HepG2 (cell line): ENCODE results near the gene CNNM3.

Experiments used
- ATF7 ChIP-seq, 2 experiments: fragments of 450-650 bp in 1 of 2; sonication (generic) in 1 of 2; formaldehyde crosslinking in 1 of 2; IDR thresholded peaks; 2 replicates each; pipeline versions ENCODE4 v1.4.0 to v1.6.1; 2016 to 2020; ENCODE audit warnings: antibody characterized with exemption in 1 of 2, mild to moderate bottlenecking in 1 of 2, missing genetic modification reagents in 1 of 2
- EP300 ChIP-seq, 3 experiments: sonication (generic) in 1 of 3; formaldehyde crosslinking in 1 of 3; IDR thresholded peaks; 2 replicates each; pipeline versions ENCODE4 v1.5.1 to v1.6.1; 2011 to 2020; ENCODE audit warnings: low read depth in 2 of 3, low read length in 2 of 3, borderline replicate concordance in 1 of 3, improper control_type of control experiment in 1 of 3, mild to moderate bottlenecking in 1 of 3, missing genetic modification reagents in 1 of 3, moderate library complexity in 1 of 3
- FOXP1 ChIP-seq, 2 experiments: fragments of 450-650 bp in 1 of 2; IDR thresholded peaks; 2 replicates each; pipeline ENCODE4 v1.6.1; 2017 to 2018; ENCODE audit warnings: antibody characterized with exemption in 1 of 2
- JUND ChIP-seq: sonication (generic); formaldehyde crosslinking; IDR thresholded peaks from 2 replicates; pipeline ENCODE4 v1.8.0; 2022; ENCODE audit warnings: mild to moderate bottlenecking, missing genetic modification reagents
- MXI1 ChIP-seq: IDR thresholded peaks from 3 replicates; pipeline ENCODE4 v1.6.1; 2012; ENCODE audit warnings: low read depth, low read length, inconsistent platforms, borderline replicate concordance
- MYNN ChIP-seq: sonication (generic); formaldehyde crosslinking; IDR thresholded peaks from 2 replicates; pipeline ENCODE4 v1.4.0; 2020; ENCODE audit warnings: mild to moderate bottlenecking, low read depth, missing genetic modification reagents
- NFE2L1 ChIP-seq: sonication (generic); formaldehyde crosslinking; IDR thresholded peaks from 2 replicates; pipeline ENCODE4 v1.4.0; 2020; ENCODE audit warnings: missing genetic modification reagents, mild to moderate bottlenecking, borderline replicate concordance
- POLR2A ChIP-seq, 2 experiments: IDR thresholded peaks; 2 replicates each; pipeline ENCODE4 v1.6.1; 2011; ENCODE audit warnings: low read depth in 2 of 2, low read length in 2 of 2, mild to moderate bottlenecking in 1 of 2, moderate library complexity in 1 of 2; ENCODE audit not compliant: insufficient read depth in 1 of 2
- POLR2AphosphoS5 ChIP-seq: IDR thresholded peaks from 2 replicates; pipeline ENCODE4 v1.6.1; 2012; ENCODE audit warnings: low read depth, low read length
- ZNF367 ChIP-seq: sonication (generic); formaldehyde crosslinking; IDR thresholded peaks from 2 replicates; pipeline ENCODE4 v1.4.0; 2020; ENCODE audit warnings: missing genetic modification reagents, borderline replicate concordance
- ZNF776 ChIP-seq: sonication (generic); formaldehyde crosslinking; IDR thresholded peaks from 2 replicates; pipeline ENCODE4 v1.4.0; 2020; ENCODE audit warnings: mild to moderate bottlenecking, missing genetic modification reagents
- TF ChIP-seq, protein P1 (sequence below): sonication (generic); formaldehyde crosslinking; IDR thresholded peaks from 2 replicates; pipeline ENCODE4 v1.5.0; 2020; ENCODE audit warnings: mild to moderate bottlenecking, missing genetic modification reagents
- TF ChIP-seq, protein P2 (sequence below): sonication (generic); formaldehyde crosslinking; IDR thresholded peaks from 2 replicates; pipeline ENCODE4 v1.4.0; 2020; ENCODE audit warnings: missing genetic modification reagents
- TF ChIP-seq, protein P3 (sequence below): sonication (generic); formaldehyde crosslinking; IDR thresholded peaks from 2 replicates; pipeline ENCODE4 v1.5.0; 2020; ENCODE audit warnings: mild to moderate bottlenecking, missing genetic modification reagents, moderate library complexity

DNA sequence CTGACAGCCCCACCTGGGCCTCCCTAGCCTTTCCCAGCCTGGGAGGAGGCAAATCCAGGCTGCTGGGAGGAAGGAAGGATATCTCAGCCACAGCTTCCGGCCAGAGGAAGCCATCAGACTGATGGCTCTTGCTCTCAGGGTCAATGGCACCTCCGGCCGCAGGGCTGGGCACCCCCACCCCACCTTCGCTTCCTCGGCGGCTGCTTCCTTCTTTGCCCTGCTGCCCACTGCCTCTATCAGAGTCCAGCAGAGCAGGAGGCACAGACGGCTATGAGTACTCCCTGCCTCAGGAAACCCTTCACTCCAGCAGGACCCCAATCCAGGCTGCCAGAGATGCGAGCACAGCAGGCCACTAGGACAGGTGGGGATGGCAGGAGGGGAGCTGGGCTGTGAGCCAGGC is 50.5 kb downstream of the CNNM3 start:
- TF ChIP-seq POLR2A (IDR thresholded peaks at IDR 0.05; ENCODE audit: insufficient read depth in 1 of 2, low read depth in 2 of 2, low read length in 2 of 2) (no peak), JUND (CRISPR knock-in tag) (no peak), ZNF776 (CRISPR knock-in tag) (no peak), ZNF367 (CRISPR knock-in tag) (no peak), MXI1 (no peak), EP300 (IDR thresholded peaks at IDR 0.05; ENCODE audit: low read depth in 2 of 2, low read length in 2 of 2) (no peak), EP300 (CRISPR knock-in tag; IDR thresholded peaks at IDR 0.05; ENCODE audit: borderline replicate concordance) (no peak), MYNN (no peak), ATF7 (IDR thresholded peaks at IDR 0.05) (no peak), ATF7 (CRISPR knock-in tag; IDR thresholded peaks at IDR 0.05) (no peak), POLR2AphosphoS5 (no peak), FOXP1 (IDR thresholded peaks at IDR 0.05) (no peak), FOXP1 (CRISPR knock-in tag; IDR thresholded peaks at IDR 0.05) (no peak), NFE2L1 (CRISPR knock-in tag) (no peak)
- TF ChIP-seq, protein P1, sequence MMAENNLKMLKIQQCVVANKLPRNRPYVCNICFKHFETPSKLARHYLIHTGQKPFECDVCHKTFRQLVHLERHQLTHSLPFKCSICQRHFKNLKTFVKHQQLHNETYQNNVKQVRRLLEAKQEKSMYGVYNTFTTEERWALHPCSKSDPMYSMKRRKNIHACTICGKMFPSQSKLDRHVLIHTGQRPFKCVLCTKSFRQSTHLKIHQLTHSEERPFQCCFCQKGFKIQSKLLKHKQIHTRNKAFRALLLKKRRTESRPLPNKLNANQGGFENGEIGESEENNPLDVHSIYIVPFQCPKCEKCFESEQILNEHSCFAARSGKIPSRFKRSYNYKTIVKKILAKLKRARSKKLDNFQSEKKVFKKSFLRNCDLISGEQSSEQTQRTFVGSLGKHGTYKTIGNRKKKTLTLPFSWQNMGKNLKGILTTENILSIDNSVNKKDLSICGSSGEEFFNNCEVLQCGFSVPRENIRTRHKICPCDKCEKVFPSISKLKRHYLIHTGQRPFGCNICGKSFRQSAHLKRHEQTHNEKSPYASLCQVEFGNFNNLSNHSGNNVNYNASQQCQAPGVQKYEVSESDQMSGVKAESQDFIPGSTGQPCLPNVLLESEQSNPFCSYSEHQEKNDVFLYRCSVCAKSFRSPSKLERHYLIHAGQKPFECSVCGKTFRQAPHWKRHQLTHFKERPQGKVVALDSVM, result no peak
- TF ChIP-seq, protein P2, sequence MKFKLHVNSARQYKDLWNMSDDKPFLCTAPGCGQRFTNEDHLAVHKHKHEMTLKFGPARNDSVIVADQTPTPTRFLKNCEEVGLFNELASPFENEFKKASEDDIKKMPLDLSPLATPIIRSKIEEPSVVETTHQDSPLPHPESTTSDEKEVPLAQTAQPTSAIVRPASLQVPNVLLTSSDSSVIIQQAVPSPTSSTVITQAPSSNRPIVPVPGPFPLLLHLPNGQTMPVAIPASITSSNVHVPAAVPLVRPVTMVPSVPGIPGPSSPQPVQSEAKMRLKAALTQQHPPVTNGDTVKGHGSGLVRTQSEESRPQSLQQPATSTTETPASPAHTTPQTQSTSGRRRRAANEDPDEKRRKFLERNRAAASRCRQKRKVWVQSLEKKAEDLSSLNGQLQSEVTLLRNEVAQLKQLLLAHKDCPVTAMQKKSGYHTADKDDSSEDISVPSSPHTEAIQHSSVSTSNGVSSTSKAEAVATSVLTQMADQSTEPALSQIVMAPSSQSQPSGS, result no peak
- TF ChIP-seq, protein P3, sequence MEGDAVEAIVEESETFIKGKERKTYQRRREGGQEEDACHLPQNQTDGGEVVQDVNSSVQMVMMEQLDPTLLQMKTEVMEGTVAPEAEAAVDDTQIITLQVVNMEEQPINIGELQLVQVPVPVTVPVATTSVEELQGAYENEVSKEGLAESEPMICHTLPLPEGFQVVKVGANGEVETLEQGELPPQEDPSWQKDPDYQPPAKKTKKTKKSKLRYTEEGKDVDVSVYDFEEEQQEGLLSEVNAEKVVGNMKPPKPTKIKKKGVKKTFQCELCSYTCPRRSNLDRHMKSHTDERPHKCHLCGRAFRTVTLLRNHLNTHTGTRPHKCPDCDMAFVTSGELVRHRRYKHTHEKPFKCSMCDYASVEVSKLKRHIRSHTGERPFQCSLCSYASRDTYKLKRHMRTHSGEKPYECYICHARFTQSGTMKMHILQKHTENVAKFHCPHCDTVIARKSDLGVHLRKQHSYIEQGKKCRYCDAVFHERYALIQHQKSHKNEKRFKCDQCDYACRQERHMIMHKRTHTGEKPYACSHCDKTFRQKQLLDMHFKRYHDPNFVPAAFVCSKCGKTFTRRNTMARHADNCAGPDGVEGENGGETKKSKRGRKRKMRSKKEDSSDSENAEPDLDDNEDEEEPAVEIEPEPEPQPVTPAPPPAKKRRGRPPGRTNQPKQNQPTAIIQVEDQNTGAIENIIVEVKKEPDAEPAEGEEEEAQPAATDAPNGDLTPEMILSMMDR (CRISPR knock-in tag), result no peak
